Aorta (tissue), 5 donors: ENCODE results near the gene MYH16. TPM values are rescaled to one million over a fixed set of nuclear protein-coding genes. Genes with fewer than 3 reads are reported as not detected.

Experiments used
- ATAC-seq: fragments of 200-7000 bp; cut with Tn5 transposase; one replicate; pipeline ENCODE4 v1.9.1; 2022; ENCODE audit warnings: moderate library complexity; ENCODE audit not compliant: low FRiP score
- DNase-seq, 2 donors: peaks; one replicate each; pipeline ENCODE4 v3.0.0-alpha.2; 2020
- H3K27ac ChIP-seq, 2 donors: one replicate each; pipeline ENCODE4 v1.5.1; 2013; ENCODE audit warnings: low read length in 2 of 2, mild to moderate bottlenecking in 2 of 2, moderate library complexity in 2 of 2, control low read depth in 1 of 2, inconsistent platforms in 1 of 2, low read depth in 1 of 2
- H3K27me3 ChIP-seq, 2 donors: one replicate each; pipeline ENCODE4 v1.6.1; 2013; ENCODE audit warnings: control low read depth in 1 of 2, low read length in 1 of 2, mild to moderate bottlenecking in 1 of 2, moderate library complexity in 1 of 2; ENCODE audit not compliant: insufficient read depth in 2 of 2, control insufficient read depth in 1 of 2
- H3K36me3 ChIP-seq, 2 donors: one replicate each; pipeline ENCODE4 v1.6.1; 2013; ENCODE audit warnings: control low read depth in 1 of 2, low read length in 1 of 2, mild to moderate bottlenecking in 1 of 2; ENCODE audit not compliant: insufficient read depth in 2 of 2, control insufficient read depth in 1 of 2
- H3K4me1 ChIP-seq, 2 donors: one replicate each; pipeline ENCODE4 v1.6.1; 2013; ENCODE audit warnings: low read length in 2 of 2, control low read depth in 1 of 2, mild to moderate bottlenecking in 1 of 2, moderate library complexity in 1 of 2; ENCODE audit not compliant: insufficient read depth in 2 of 2, control insufficient read depth in 1 of 2
- H3K4me3 ChIP-seq, 2 donors: one replicate each; pipeline ENCODE4 v1.5.1; 2013; ENCODE audit warnings: low read length in 2 of 2, control low read depth in 1 of 2, mild to moderate bottlenecking in 1 of 2
- H3K9me3 ChIP-seq: one replicate; pipeline ENCODE4 v1.6.1; 2013; ENCODE audit warnings: mild to moderate bottlenecking, low read length; ENCODE audit not compliant: control insufficient read depth
- WGBS, 2 donors: extraction: QIAGEN DNeasy Blood & Tissue Kit; methylation state at CpG; one replicate each; pipeline ENCODE4 v1.1.7; 2013; 5-methylcytosine and 5-hydroxymethylcytosine counted together
- intact Hi-C, 2 donors: fragments of 100-400 bp; cut with DNase I; formaldehyde crosslinking; loops; one replicate each; pipeline versions ENCODE4 v1.14.2 to v1.15.0; 2022
- polyA plus RNA-seq, 2 donors: library from polyadenylated mRNA; stranded (reverse); fragments of 200-250 nt; gene quantifications; one replicate each; pipeline ENCODE4 v1.2.3, GENCODE V29; 2013
- total RNA-seq, 2 donors: library from RNA; stranded (reverse); fragmentation: NEBNext Ultra II Directional; extraction: Animal tissue kit (Norgen Biotek cat#: 25700); gene quantifications; one replicate each; pipeline ENCODE4 v1.2.1, GENCODE V29; 2021
- donor health status: healthy with polysubstance abuse.
- donor health status: Bipolar disorder and iron deficiency.
- donor health status: DM: no; HTN: no; CAD: no.
- donor health status: DM: no; HTN: no; CAD: no.
- donor health status: DM: yes; HTN: yes; CAD: no.

The MYH16 gene
- total and polyA plus RNA-seq, 4 donors: 0.29 TPM; not detected in 3

DNA sequence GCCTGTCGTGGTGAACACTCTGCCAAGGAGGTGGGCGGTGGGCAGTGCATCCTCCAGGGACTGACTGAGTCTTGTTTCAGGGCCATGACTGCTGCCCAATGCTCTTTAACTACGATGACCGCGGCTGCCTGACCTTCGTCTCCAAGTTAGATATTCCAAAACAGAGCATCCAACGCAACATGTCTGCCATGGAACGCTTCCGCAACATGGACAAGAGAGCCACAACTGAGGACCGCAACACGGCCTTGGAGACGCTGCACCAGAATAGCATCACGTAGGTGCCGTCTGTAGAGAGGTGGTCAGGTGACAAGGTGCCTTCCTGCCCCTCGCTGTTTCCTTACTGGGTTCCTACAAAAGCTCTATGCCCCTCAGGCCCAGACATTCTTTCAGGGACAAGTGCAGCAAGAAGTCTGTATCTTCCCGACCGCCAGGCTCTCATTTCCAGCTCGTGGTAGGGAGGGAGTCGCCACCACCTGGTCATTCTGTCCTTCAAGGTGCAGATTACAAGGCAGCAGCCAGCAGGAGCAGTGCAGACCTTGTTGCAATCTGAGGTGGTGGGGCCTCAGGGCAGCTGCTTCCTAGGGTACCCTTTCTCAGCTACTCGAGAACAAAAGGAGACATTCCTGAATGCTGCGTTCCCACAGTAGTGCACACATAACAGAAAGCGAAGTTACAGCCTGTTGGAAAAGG lies 87.0 kb downstream of the MYH16 start:
- DNase-seq: peak in 1 of 2 donors; percentile 66

More for the DNA sequence above, 87.0 kb downstream of the MYH16 start:
- ATAC-seq: no peak
- Histone ChIP-seq H3K9me3 (no peaks in the 10 kb centered on the region), H3K36me3 (peaks cover 3 to 6% of the 10 kb centered on the region in 2 donors), H3K4me3 (no peak overlapping the region), H3K27me3 (no peaks in the 10 kb centered on the region), H3K4me1 (no peaks in the 10 kb centered on the region), H3K27ac (no peak overlapping the region)
- intact Hi-C loops: no loop called here
- 84% methylated on average over 22 of the region's 22 CpGs for WGBS, 2 donors

Other genes with a start within 250 kb of the MYH16 start
- gene SMURF1, start 128.7 kb upstream of the MYH16 start, total RNA-seq: 10 to 100 TPM; 37.1 to 47.9 TPM
- gene SMURF1, start 128.7 kb upstream of the MYH16 start, polyA plus RNA-seq: 10 to 100 TPM in 1 of 2 donors, 1 to 10 TPM in 1; 8.1 to 23.9 TPM
- gene KPNA7, start 64.7 kb upstream of the MYH16 start, total RNA-seq: not detected
- gene KPNA7, start 64.7 kb upstream of the MYH16 start, polyA plus RNA-seq: not detected
- 100 to 1,000 TPM in 1 of 2 donors, 10 to 100 TPM in 1; 99.9 to 106 TPM for gene ARPC1A, start 53.1 kb downstream of the MYH16 start, total RNA-seq
- 100 to 1,000 TPM in 1 of 2 donors, 10 to 100 TPM in 1; 95.1 to 227 TPM for gene ARPC1A, start 53.1 kb downstream of the MYH16 start, polyA plus RNA-seq
- 100 to 1,000 TPM; 134 to 172 TPM for gene ARPC1B, start 101.9 kb downstream of the MYH16 start, total RNA-seq
- gene ARPC1B, start 101.9 kb downstream of the MYH16 start, polyA plus RNA-seq: 100 to 1,000 TPM; 153 to 262 TPM
- 10 to 100 TPM; 74.8 to 94.9 TPM for gene PDAP1, start 135.8 kb downstream of the MYH16 start, total RNA-seq
- gene PDAP1, start 135.8 kb downstream of the MYH16 start, polyA plus RNA-seq: 100 to 1,000 TPM; 174 to 223 TPM
- 10 to 100 TPM; 53.5 to 57.0 TPM for gene BUD31, start 136.1 kb downstream of the MYH16 start, total RNA-seq
- 100 to 1,000 TPM in 1 of 2 donors, 10 to 100 TPM in 1; 89.1 to 135 TPM for gene BUD31, start 136.1 kb downstream of the MYH16 start, polyA plus RNA-seq
- 1 to 10 TPM; 5.4 to 6.0 TPM for gene PTCD1, start 166.0 kb downstream of the MYH16 start, total RNA-seq
- gene PTCD1, start 166.0 kb downstream of the MYH16 start, polyA plus RNA-seq: 1 to 10 TPM in 1 of 2 donors, under 1 TPM in 1; 0.63 to 5.5 TPM
- gene CPSF4, start 166.1 kb downstream of the MYH16 start, total RNA-seq: 10 to 100 TPM; 30.4 to 33.6 TPM
- 10 to 100 TPM; 24.2 to 48.9 TPM for gene CPSF4, start 166.1 kb downstream of the MYH16 start, polyA plus RNA-seq
- gene ATP5MF, start 193.3 kb downstream of the MYH16 start, total RNA-seq: 100 to 1,000 TPM; 118 to 128 TPM
- 100 to 1,000 TPM; 457 to 973 TPM for gene ATP5MF, start 193.3 kb downstream of the MYH16 start, polyA plus RNA-seq
- gene ZNF789, start 200.1 kb downstream of the MYH16 start, total RNA-seq: 10 to 100 TPM; 10.5 to 18.2 TPM
- 10 to 100 TPM in 1 of 2 donors, 1 to 10 TPM in 1; 3.6 to 14.7 TPM for gene ZNF789, start 200.1 kb downstream of the MYH16 start, polyA plus RNA-seq
- 10 to 100 TPM; 29.1 to 32.1 TPM for gene ZNF394, start 227.4 kb downstream of the MYH16 start, total RNA-seq
- 10 to 100 TPM; 14.9 to 32.3 TPM for gene ZNF394, start 227.4 kb downstream of the MYH16 start, polyA plus RNA-seq
- gene ZKSCAN5, start 231.8 kb downstream of the MYH16 start, total RNA-seq: 1 to 10 TPM; 7.8 to 8.9 TPM
- gene ZKSCAN5, start 231.8 kb downstream of the MYH16 start, polyA plus RNA-seq: 1 to 10 TPM; 2.1 to 4.1 TPM